Endodermal cell (in vitro differentiated cells): ENCODE measurements around the gene EFEMP1. TPM values are rescaled to one million over a fixed set of nuclear protein-coding genes. Genes with fewer than 3 reads are reported as not detected.

Experiments used
- DNase-seq: peaks from one replicate; pipeline ENCODE4 v3.0.0-alpha.2; 2017
- H3K27ac ChIP-seq: 2 replicates; pipeline ENCODE4 v1.5.1; 2013; ENCODE audit warnings: mild to moderate bottlenecking, low read depth, low read length, moderate library complexity
- H3K27me3 ChIP-seq: 2 replicates; pipeline ENCODE4 v1.6.1; 2013; ENCODE audit warnings: mild to moderate bottlenecking, low read length, moderate library complexity; ENCODE audit not compliant: insufficient read depth, control insufficient read depth, poor library complexity, severe bottlenecking
- H3K36me3 ChIP-seq: 2 replicates; pipeline ENCODE4 v1.7.0; 2013; ENCODE audit warnings: mild to moderate bottlenecking, low read length, moderate library complexity; ENCODE audit not compliant: control insufficient read depth, insufficient read depth
- H3K4me1 ChIP-seq: one replicate; pipeline ENCODE4 v1.7.0; 2013; ENCODE audit warnings: low read length; ENCODE audit not compliant: control insufficient read depth, insufficient read depth
- H3K4me3 ChIP-seq: 2 replicates; pipeline ENCODE4 v1.5.1; 2013; ENCODE audit warnings: mild to moderate bottlenecking, low read length, moderate library complexity
- H3K9ac ChIP-seq: 2 replicates; pipeline ENCODE4 v1.6.1; 2013; ENCODE audit warnings: mild to moderate bottlenecking, low read length, moderate library complexity; ENCODE audit not compliant: poor library complexity, severe bottlenecking; ENCODE audit errors: extremely low read depth
- H3K9me3 ChIP-seq: 2 replicates; pipeline ENCODE4 v1.6.1; 2013; ENCODE audit warnings: mild to moderate bottlenecking, low read length, moderate library complexity; ENCODE audit not compliant: control insufficient read depth
- H3K27ac Mint-ChIP-seq: 2 replicates; pipeline ENCODE4 v1.8.0; 2020; ENCODE audit warnings: mixed read lengths
- H3K27me3 Mint-ChIP-seq: 2 replicates; pipeline ENCODE4 v1.8.0; 2021; ENCODE audit warnings: mild to moderate bottlenecking, mixed read lengths; ENCODE audit not compliant: insufficient read depth
- H3K36me3 Mint-ChIP-seq: 2 replicates; pipeline ENCODE4 v1.8.0; 2020; ENCODE audit warnings: low read depth, mixed read lengths
- H3K4me1 Mint-ChIP-seq: 2 replicates; pipeline ENCODE4 v1.8.0; 2020; ENCODE audit warnings: mixed read lengths
- H3K4me3 Mint-ChIP-seq: 2 replicates; pipeline ENCODE4 v1.8.0; 2020; ENCODE audit warnings: mild to moderate bottlenecking, moderate library complexity, mixed read lengths
- H3K9me3 Mint-ChIP-seq: 2 replicates; pipeline ENCODE4 v1.8.0; 2020; ENCODE audit warnings: mild to moderate bottlenecking, mixed read lengths
- WGBS, 2 experiments: methylation state at CpG; one replicate each; pipeline versions ENCODE4 v1.1.5 to v1.1.7; 2013; ENCODE audit warnings: missing lambda C conversion rate in 2 of 2, mixed read lengths in 1 of 2; ENCODE audit not compliant: insufficient coverage in 1 of 2, insufficient read length in 1 of 2; 5-methylcytosine and 5-hydroxymethylcytosine counted together
- total RNA-seq, 2 donors: library from RNA; stranded (reverse); fragmentation: NEBNext Ultra II Directional in 1 of 2; extraction: Animal tissue kit (Norgen Biotek cat#: 25700) in 1 of 2; gene quantifications; 2 replicates in 1 of 2; 3 replicates in 1 of 2; pipeline ENCODE4 v1.2.1, GENCODE V29; 2021
- TF ChIP-seq, protein P1 (sequence below): fragments of 200-600 bp; sonication (generic); conservative IDR thresholded peaks from 2 replicates; pipeline ENCODE4 v1.5.0; 2021; ENCODE audit warnings: antibody characterized with exemption, mild to moderate bottlenecking

The EFEMP1 gene
- total RNA-seq, 2 donors from 2014 or later: 2.6 to 3.3 TPM

DNA sequence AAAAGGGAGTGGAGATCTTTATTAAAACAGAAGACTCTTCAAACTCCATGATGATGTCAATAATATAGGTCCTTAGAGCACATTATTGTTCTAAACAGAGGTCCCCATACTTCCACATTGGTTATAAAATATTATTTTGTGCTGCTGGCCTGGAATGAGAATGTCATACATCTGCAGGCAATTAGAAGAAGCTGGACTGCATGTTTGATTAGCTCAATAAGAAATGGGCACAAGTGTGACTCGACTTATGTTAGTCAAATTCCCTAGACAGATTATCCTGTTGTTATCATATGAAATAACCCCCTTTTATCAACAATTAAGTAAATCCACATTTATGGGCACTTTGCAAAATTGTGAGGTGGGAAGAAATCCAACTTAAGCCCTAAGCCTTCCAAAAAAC, 8.8 kb downstream of the EFEMP1 start:
- no peak for DNase-seq
- 81% methylated on average over 1 of the region's 1 CpG; no CpG with 5 or more reads in 1 of the 2 experiments for WGBS, 2 experiments
- no peaks in the 10 kb centered on the region for H3K9me3 Mint-ChIP-seq
- no peak overlapping the region for H3K27ac Mint-ChIP-seq
- H3K4me3 ChIP-seq: no peak overlapping the region
- H3K36me3 ChIP-seq: no peaks in the 10 kb centered on the region
- no peaks in the 10 kb centered on the region for H3K27me3 Mint-ChIP-seq
- no peak overlapping the region for H3K4me3 Mint-ChIP-seq
- no peaks in the 10 kb centered on the region for H3K9me3 ChIP-seq
- TF ChIP-seq, protein P1, sequence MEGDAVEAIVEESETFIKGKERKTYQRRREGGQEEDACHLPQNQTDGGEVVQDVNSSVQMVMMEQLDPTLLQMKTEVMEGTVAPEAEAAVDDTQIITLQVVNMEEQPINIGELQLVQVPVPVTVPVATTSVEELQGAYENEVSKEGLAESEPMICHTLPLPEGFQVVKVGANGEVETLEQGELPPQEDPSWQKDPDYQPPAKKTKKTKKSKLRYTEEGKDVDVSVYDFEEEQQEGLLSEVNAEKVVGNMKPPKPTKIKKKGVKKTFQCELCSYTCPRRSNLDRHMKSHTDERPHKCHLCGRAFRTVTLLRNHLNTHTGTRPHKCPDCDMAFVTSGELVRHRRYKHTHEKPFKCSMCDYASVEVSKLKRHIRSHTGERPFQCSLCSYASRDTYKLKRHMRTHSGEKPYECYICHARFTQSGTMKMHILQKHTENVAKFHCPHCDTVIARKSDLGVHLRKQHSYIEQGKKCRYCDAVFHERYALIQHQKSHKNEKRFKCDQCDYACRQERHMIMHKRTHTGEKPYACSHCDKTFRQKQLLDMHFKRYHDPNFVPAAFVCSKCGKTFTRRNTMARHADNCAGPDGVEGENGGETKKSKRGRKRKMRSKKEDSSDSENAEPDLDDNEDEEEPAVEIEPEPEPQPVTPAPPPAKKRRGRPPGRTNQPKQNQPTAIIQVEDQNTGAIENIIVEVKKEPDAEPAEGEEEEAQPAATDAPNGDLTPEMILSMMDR: no peak
- no peak overlapping the region for H3K27ac ChIP-seq
- H3K9ac ChIP-seq: no peak overlapping the region
- H3K4me1 Mint-ChIP-seq: no peaks in the 10 kb centered on the region
- H3K4me1 ChIP-seq: no peaks in the 10 kb centered on the region
- H3K27me3 ChIP-seq: peaks cover 2% of the 10 kb centered on the region
- H3K36me3 Mint-ChIP-seq: no peaks in the 10 kb centered on the region

GRCh38 chr2:55912926-55913325, 10.7 kb downstream of the EFEMP1 start:
- Histone ChIP-seq H3K4me3 (no peak overlapping the region), H3K27ac (no peak overlapping the region), H3K9me3 (no peaks in the 10 kb centered on the region), H3K36me3 (no peaks in the 10 kb centered on the region), H3K9ac (no peak overlapping the region), H3K4me1 (no peaks in the 10 kb centered on the region), H3K27me3 (no peaks in the 10 kb centered on the region)
- Mint-ChIP-seq H3K9me3 (no peaks in the 10 kb centered on the region), H3K4me1 (no peaks in the 10 kb centered on the region), H3K27ac (no peak overlapping the region), H3K27me3 (no peaks in the 10 kb centered on the region), H3K4me3 (no peak overlapping the region), H3K36me3 (no peaks in the 10 kb centered on the region)
- WGBS, 2 experiments: 89 to 92% methylated on average over 2 to 3 of the region's 3 CpGs
- DNase-seq: no peak
- TF ChIP-seq, protein P1: no peak

DNA sequence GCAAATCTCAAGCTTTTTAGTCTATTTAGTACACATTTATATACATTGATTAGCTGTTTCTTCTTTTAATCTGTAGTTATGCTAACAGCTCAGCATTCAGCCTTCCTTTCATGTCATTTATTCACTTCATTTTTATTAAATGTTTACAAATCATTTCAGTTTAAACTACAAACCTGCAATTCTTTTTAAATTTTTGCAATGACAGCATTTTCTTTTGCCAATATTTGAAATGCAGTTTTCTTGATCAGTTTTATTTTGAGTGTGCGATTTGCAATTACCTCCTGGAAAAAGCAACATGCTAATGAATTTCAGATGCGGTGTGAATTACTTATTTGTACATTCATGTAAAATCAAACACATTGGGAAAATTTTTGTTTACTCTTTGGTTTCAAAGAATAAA, 13.5 kb downstream of the EFEMP1 start:
- Histone ChIP-seq H3K27me3 (no peaks in the 10 kb centered on the region), H3K27ac (no peak overlapping the region), H3K4me1 (no peaks in the 10 kb centered on the region), H3K9me3 (no peaks in the 10 kb centered on the region), H3K36me3 (no peaks in the 10 kb centered on the region), H3K9ac (no peak overlapping the region), H3K4me3 (no peak overlapping the region)
- Mint-ChIP-seq H3K36me3 (no peaks in the 10 kb centered on the region), H3K27ac (no peak overlapping the region), H3K4me1 (no peaks in the 10 kb centered on the region), H3K4me3 (no peak overlapping the region), H3K27me3 (no peaks in the 10 kb centered on the region), H3K9me3 (no peaks in the 10 kb centered on the region)
- TF ChIP-seq, protein P1: no peak
- whole genome bisulfite sequencing, 2 experiments: 87% methylated on average over 2 of the region's 2 CpGs; no CpG with 5 or more reads in 1 of the 2 experiments
- no peak for DNase-seq
